ENCODE results near the gene ADCY4. TPM values are rescaled to one million over a fixed set of nuclear protein-coding genes. Genes with fewer than 3 reads are reported as not detected.

The ADCY4 gene
- total RNA-seq, 4 donors from 2014 or later: 6.7 to 22.8 (median 16.5) TPM

DNA sequence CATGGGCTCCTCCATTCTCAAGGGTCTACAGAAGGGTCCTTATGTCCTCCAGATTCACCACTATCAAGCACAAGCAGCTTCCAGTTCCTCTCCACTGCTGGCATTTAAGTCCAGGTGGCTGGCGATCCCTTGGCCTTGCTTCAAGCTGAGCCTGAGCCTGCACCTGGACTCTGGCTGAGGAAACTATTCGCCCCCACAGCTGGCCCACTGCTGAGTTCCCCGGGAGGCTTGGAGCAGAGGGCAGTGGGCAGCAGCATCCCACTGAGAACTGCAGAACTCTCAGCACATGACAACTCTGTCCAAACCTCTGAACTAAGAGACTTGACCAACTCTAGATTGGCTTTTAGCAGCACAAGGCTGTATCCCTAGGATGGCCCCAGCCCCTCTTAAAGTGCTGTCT lies 52.1 kb downstream of the ADCY4 start:
- 83 to 100% methylated on average over 3 of the region's 3 CpGs for WGBS, 2 donors
- intact Hi-C loops (cut with DNase I; ENCODE audit: low total_unique reads): no loop called here

DNA sequence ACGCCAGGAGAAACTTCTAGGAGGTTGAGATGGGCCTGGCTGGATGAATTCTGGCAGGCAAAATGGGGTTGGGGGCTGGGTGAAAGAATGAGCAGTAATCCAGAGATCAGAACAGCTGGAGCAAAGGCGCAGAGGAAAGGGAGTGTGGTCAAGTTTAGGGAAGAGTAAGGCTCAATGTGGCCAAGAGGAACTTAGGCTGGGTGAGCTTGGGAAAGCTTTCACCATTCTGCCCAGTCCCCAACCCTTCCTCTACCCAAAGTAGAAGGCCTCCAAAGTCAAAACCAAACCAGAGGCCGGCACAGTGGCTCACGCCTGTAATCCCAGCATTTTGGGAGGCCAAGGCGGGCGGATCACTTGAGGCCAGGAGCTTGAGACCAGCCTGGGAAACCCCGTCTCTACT lies 53.2 kb downstream of the ADCY4 start:
- TF ChIP-seq POLR2A (IDR thresholded peaks at IDR 0.05): no peak
- TF ChIP-seq, protein P1, sequence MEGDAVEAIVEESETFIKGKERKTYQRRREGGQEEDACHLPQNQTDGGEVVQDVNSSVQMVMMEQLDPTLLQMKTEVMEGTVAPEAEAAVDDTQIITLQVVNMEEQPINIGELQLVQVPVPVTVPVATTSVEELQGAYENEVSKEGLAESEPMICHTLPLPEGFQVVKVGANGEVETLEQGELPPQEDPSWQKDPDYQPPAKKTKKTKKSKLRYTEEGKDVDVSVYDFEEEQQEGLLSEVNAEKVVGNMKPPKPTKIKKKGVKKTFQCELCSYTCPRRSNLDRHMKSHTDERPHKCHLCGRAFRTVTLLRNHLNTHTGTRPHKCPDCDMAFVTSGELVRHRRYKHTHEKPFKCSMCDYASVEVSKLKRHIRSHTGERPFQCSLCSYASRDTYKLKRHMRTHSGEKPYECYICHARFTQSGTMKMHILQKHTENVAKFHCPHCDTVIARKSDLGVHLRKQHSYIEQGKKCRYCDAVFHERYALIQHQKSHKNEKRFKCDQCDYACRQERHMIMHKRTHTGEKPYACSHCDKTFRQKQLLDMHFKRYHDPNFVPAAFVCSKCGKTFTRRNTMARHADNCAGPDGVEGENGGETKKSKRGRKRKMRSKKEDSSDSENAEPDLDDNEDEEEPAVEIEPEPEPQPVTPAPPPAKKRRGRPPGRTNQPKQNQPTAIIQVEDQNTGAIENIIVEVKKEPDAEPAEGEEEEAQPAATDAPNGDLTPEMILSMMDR (IDR thresholded peaks at IDR 0.05): no peak
- DNase-seq (ENCODE audit: low spot score in 2 of 2): no peak
- WGBS, 2 donors: 88 to 97% methylated on average over 7 of the region's 7 CpGs
- H3K4me3 ChIP-seq (ENCODE audit: low read depth, poor library complexity, severe bottlenecking): no peak overlapping the region
- intact Hi-C loops (cut with DNase I; ENCODE audit: low total_unique reads): no loop called here

More for the DNA sequence above, 52.1 kb downstream of the ADCY4 start:
- DNase-seq (ENCODE audit: low spot score in 2 of 2): no peak
- H3K4me3 ChIP-seq (ENCODE audit: low read depth, poor library complexity, severe bottlenecking): no peak overlapping the region
- no peak for TF ChIP-seq POLR2A (IDR thresholded peaks at IDR 0.05)
- TF ChIP-seq, protein P1 (IDR thresholded peaks at IDR 0.05): no peak

DNA sequence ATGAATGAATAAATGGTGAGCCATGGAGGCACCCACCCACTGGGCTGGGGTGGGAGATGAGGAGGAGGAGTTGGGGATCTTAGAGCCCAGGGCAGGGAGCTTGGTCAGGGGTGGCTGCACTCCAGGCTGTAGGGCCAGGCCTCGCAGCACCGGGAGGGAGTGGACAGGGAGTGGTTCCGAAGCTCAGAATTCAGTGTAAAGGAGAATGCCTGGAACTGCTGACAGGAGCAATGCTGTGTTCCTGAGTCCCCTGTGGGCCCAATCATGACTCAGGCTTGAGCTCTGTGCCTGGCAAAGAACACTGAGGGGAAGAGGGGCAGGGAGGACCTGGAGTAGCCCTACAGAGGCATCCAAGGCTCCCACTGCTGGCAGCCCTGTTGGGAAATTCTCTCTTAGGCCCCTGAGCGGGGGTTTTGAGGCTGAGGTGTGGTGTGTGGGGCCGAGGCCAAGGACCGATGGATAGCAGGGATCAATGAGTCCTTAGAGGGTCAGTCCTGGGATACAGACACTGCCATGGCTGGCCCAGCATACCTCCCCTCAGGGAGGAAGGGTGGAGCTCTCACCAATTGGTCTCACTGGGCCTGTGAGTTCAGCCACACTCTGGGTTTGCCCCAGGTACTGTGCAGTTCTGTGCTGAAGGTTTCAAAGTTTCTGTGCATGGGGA lies 53.9 kb downstream of the ADCY4 start:
- intact Hi-C loops (cut with DNase I; ENCODE audit: low total_unique reads): no loop called here
- no peak for DNase-seq (ENCODE audit: low spot score in 2 of 2)
- TF ChIP-seq POLR2A (IDR thresholded peaks at IDR 0.05): no peak
- TF ChIP-seq, protein P1 (IDR thresholded peaks at IDR 0.05): no peak
- H3K4me3 ChIP-seq (ENCODE audit: low read depth, poor library complexity, severe bottlenecking): no peak overlapping the region
- 63 to 73% methylated on average over 6 of the region's 6 CpGs for WGBS, 2 donors

DNA sequence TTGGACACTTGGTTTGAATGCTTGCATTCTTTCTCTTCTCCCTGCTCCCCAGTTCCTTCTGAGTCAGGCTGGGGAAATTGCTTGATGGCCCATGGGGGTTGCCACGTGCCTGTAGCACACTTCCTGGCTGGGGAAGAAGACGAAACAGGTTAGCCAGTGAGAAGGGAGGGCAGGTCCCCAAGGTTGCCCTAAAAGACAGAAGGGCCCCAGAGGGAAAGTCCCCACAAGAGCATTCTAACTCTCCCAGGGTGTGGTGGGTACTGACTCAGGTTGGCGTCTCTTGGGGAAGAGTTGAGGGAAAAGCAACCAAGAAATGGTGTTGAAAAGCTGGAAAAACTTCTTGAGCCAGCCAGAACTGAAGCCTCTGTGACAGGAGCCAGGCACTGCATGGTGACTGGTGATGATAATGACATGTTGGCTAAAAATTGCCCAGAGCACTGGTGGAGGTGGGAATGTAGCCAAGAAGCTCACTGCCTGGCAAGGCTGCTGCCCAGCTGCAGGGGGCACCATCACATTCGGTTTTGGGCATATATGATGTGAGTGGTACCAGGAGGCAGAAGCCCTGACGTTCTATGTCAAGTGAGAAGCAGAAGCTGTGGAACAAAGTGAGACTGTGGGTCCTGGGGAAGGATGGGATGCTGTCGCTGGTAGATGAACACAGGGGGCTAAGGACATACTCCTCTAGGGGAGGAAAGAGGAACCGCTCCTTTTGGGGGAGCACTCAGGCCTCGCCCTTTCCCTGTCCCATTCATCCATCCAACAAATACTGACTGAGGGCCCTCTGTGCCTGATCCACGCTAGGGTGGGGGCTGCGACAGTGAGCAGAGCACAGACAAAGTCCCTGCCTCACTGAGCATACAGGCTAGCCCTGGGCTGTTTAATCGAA lies 55.3 kb downstream of the ADCY4 start:
- intact Hi-C loops (cut with DNase I; ENCODE audit: low total_unique reads): no loop called here
- WGBS, 2 donors: 56 to 61% methylated on average over 11 of the region's 11 CpGs
- H3K4me3 ChIP-seq (ENCODE audit: low read depth, poor library complexity, severe bottlenecking): no peak overlapping the region
- no peak for DNase-seq (ENCODE audit: low spot score in 2 of 2)
- TF ChIP-seq POLR2A (IDR thresholded peaks at IDR 0.05): no peak
- TF ChIP-seq, protein P1 (IDR thresholded peaks at IDR 0.05): no peak

DNA sequence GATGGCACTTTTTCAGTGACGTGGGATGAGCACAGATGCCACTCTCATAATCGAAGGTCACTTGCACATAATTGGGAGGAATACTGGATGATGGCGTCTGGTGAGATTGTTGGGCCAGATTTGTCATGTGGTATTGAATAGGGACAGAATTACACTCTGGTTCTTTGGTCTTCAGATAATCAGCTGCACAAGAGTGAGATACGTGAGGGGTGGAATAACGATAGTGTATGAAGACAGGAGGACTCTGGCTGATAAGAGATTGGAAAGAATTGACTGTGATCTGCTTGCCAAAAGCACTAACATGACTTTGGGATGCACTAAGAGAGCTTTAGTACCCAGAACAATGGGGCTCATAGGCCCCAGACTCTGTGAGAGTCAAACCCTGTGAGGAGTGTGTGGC lies 56.4 kb downstream of the ADCY4 start:
- no peak overlapping the region for H3K4me3 ChIP-seq (ENCODE audit: low read depth, poor library complexity, severe bottlenecking)
- TF ChIP-seq, protein P1 (IDR thresholded peaks at IDR 0.05): no peak
- no peak for TF ChIP-seq POLR2A (IDR thresholded peaks at IDR 0.05)
- DNase-seq (ENCODE audit: low spot score in 2 of 2): no peak
- WGBS, 2 donors: 91 to 93% methylated on average over 5 of the region's 5 CpGs
- intact Hi-C loops (cut with DNase I; ENCODE audit: low total_unique reads): no loop called here
